GM12864 (cell line): ENCODE measurements around the gene PAPOLA.

Experiments used
- DNase-seq: peaks from one replicate; pipeline ENCODE4 v3.0.0-alpha.2; 2011; ENCODE audit warnings: low read depth
- H3K4me3 ChIP-seq: 2 replicates; pipeline ENCODE4 v1.5.1; 2011; ENCODE audit warnings: mild to moderate bottlenecking, low read depth, low read length, control low read depth
- CTCF ChIP-seq: IDR thresholded peaks from 2 replicates; pipeline ENCODE4 v1.5.1; 2011; ENCODE audit warnings: low read depth, mild to moderate bottlenecking, moderate library complexity, low read length, control low read depth, inconsistent platforms; ENCODE audit errors: missing control alignments

Gene PAPOLA

GRCh38 chr14:96587823-96588385 lies 85.7 kb downstream of the PAPOLA start:
- H3K4me3 ChIP-seq, result no peak overlapping the region
- DNase-seq, result no peak
- no peak for TF ChIP-seq CTCF

GRCh38 chr14:96588410-96589257 lies 86.5 kb downstream of the PAPOLA start:
- no peak for TF ChIP-seq CTCF
- no peak for DNase-seq
- no peak overlapping the region for H3K4me3 ChIP-seq

- no peak for TF ChIP-seq CTCF
- DNase-seq, result no peak
Observed at GRCh38 chr14:96589577-96589976, 87.4 kb downstream of the PAPOLA start.

GRCh38 chr14:96590190-96590864 lies 88.1 kb downstream of the PAPOLA start:
- TF ChIP-seq CTCF, result no peak
- DNase-seq, result no peak
- no peak overlapping the region for H3K4me3 ChIP-seq

More at GRCh38 chr14:96589577-96589976, 87.4 kb downstream of the PAPOLA start:
- H3K4me3 ChIP-seq, result no peak overlapping the region

GRCh38 chr14:96592591-96593386 lies 90.6 kb downstream of the PAPOLA start:
- TF ChIP-seq CTCF, result no peak
- no peak overlapping the region for H3K4me3 ChIP-seq
- no peak for DNase-seq

- DNase-seq, result no peak
- no peak for TF ChIP-seq CTCF
- no peak overlapping the region for H3K4me3 ChIP-seq
Observed at GRCh38 chr14:96594961-96595360, 92.8 kb downstream of the PAPOLA start.
